ENCODE results near the gene TEX36.
"Not testable (repeated sequence)": the region's sequence is repeated elsewhere in the genome, so short reads cannot be mapped to it uniquely, and the experiment has no call there.

TEX36 gene, protein sequence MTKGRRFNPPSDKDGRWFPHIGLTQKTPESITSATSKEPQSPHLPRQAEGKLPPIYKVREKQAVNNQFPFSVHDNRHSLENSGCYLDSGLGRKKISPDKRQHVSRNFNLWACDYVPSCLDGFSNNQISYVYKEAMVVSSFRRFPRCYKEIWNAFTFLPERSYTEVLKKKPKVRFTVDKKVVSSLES

DNA sequence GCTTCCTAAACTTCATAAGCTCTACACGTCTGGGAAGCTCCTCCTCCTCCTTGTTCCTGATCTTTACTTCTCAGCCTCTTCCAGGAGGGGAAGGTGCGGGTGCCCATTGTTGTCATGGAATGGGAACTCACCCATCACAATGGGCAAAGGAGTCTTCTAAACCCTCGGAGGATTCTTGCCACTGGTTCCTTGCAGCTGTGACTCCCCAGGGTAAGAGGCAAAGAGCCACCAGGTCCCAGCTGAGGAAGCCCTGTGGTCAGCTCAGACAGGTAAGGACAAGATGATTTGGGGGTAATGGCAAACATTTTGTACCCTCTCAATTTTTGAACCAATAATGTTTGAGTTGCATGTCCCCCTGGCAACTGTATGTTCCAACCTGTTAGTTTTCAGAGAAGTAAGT is at the start of gene TEX36:
TSS of gene TEX36 (minus strand) at position 101 of the 400 bp plus-strand sequence. CDS start 174 bp downstream, outside the sequence.
- DNase-seq (ENCODE audit: low spot score), result no peak

DNA sequence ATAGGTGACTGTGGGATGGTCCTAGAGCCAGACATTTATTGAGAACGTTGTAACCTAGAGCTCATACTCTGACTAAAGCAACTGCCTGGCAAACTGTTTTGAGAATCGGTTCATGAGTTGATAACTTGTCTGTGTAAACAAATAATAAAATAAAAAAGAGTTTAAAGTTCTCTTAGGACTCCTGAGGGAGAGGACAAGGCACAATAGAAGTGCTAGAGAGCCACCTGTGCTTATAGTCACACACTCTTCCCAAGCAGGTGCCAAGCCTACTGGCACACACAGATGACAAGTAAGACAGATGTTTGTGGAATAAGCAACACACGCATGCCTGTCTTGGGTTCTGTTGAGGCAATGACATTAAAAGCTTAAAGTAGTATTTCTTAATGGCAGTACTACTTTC is 44.5 kb upstream of the TEX36 start:
- DNase-seq (ENCODE audit: low spot score), result no peak

DNA sequence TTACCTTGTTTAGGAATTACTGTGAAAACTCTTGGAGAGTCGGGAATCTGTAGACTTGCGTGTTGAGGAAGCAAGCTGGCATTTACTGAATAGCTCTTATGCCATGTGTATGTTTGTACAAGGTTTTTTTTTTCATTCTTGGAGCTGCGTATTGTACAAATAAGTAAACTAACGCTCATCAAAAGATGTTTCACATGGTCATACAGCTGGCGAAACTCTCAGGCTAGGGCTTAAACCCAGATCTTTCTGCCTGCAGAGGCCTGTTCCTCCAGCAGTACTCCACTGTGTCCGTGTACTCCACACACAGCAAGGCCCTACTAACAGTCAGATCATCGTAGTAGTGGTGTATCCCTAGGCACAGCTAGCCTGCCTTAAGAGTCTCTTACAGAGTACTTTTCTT is 44.0 kb upstream of the TEX36 start:
- no peak for DNase-seq (ENCODE audit: low spot score)

DNA sequence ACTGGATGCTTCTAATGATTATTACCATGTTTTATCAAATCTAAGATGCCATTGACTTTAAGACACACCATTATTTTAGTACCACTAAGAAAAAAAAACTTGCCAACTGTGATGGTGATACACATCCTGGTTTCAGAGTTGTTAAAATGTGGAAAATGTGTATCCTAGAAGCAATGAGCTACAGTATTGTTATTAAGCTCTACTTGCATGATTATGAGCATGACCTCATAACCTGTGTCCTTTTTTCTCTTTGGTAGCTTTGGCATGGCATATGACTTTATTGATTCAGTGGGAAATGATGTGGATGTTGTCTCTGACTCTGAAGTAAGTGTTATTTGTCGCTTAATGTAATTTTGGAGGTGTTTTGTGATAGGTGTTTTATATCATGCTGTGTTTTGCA is 39.8 kb upstream of the TEX36 start:
- no peak for DNase-seq (ENCODE audit: low spot score)

DNA sequence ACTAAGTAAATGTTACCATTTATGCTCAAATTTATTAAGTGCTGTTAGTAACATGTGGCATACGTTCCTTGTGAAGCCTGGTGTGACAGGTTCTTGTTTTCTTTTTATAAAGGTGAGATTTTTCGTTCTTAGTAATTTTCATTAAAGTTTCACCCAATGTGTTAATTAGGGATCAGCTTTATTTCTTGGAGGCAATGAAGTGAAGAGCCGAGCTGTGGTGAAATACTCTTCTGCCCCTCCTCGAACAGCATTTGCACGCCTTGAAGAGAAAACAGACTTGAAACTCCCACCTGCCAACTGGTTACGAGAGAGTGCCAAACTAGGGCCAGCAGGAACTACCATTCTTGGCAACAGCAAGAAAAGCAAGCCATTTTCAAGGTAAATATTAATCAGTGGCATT is 38.1 kb upstream of the TEX36 start:
- DNase-seq (ENCODE audit: low spot score), result peak; percentile 70

DNA sequence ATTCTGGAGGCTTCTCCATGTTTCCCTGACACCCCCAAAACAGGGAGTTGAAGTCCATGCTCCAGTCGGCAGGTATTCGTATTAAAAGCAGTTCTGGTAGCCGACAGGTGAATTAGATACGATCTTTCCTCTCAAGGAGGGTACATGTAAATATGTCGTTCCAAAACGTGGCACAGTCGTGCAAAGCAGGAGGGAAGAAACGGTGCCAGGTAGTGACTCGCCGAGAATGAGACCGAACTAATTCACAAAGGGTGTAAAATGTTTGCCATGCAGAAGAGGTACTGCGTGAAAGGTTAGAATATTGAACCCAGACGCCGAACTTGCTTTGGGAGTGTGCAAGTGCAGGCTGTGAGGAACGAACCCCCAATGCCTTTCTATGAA is 37.0 kb upstream of the TEX36 start:
- DNase-seq (ENCODE audit: low spot score), result peak; percentile 45

DNA sequence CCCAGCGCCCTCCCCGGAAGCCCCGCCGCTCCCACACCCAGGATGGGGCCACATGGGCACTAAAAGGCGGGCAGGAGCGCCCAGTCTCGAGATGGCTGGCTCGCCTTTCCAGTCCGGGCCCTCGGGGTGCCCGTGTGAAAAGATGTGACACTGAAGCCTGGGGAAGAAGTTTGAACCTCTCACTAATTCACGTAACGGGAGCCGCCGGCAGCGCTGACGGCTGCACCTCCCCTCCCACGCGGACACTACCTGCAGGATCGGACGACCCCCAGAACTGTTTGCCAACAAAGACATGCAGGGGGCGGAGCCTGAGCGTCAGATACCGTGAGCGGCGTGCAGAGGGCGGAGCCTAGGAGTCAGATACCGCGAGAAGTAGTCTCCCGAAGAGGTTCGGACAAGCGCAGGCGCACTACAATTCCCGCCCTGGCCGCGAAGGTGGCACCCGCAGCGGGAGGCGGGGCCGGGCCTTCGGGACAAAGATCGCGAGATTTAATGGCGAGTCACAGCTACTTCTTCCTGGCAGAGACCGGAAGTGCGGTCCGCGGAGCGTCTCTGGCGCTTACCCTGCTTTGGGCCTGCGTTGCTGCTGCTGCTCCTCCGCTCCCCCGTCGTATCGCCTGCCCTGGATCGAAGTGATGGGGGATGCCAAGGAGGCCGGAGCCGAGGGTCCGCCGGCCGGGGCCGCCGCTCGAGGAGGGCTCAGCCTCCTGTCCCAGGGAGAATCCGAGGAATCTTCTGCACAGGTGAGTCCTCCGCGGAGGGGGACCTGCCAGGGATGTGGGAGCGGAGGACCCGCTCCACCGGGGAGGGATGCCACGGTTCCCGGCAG is 36.4 kb upstream of the TEX36 start, which contains the start of gene EDRF1:
TSS of gene EDRF1 (plus strand) at position 537 of the 829 bp plus-strand sequence. CDS start at position 636, 99 bp downstream.
- DNase-seq (ENCODE audit: low spot score), result peak; percentile 99

DNA sequence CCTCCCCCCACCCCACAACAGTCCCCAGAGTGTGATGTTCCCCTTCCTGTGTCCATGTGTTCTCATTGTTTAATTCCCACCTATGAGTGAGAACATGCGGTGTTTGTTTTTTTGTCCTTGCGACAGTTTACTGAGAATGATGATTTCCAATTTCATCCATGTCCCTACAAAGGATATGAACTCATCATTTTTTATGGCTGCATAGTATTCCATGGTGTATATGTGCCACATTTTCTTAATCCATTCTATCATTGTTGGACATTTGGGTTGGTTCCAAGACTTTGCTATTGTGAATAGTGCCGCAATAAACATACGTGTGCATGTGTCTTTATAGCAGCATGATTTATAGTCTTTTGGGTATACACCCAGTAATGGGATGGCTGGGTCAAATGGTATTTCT is 31.8 kb upstream of the TEX36 start:
- DNase-seq (ENCODE audit: low spot score), result not testable (repeated sequence)

DNA sequence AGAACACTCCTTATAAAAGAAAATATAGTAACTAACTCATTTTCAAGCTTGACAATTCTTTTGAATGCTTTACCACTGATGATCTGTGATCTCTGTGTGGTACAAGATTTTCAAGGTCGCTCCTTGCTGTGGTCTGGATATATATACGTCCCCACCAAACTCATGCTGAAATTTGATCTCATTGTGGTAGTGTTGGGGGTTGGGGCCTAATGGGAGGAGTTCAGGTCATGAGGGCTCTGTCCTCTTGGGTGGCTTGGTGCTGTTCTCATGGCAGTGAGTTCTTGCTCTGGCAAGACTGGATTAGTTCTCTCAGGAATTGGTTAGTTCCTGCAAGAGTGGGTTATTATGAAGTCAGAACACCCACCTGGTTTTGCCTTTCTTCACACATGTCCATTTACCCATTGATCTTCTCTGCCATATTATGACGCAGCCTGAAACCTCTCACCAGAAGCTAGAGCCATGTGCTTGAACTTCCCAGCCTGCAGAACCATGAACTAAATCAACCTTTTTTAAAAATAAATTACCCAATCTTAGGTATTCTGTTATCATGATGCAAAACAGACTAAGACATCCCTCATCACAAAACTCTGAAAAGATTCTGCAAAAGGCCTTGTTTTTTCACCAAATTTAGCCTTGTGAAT is 28.3 kb upstream of the TEX36 start:
- DNase-seq (ENCODE audit: low spot score), result no peak

DNA sequence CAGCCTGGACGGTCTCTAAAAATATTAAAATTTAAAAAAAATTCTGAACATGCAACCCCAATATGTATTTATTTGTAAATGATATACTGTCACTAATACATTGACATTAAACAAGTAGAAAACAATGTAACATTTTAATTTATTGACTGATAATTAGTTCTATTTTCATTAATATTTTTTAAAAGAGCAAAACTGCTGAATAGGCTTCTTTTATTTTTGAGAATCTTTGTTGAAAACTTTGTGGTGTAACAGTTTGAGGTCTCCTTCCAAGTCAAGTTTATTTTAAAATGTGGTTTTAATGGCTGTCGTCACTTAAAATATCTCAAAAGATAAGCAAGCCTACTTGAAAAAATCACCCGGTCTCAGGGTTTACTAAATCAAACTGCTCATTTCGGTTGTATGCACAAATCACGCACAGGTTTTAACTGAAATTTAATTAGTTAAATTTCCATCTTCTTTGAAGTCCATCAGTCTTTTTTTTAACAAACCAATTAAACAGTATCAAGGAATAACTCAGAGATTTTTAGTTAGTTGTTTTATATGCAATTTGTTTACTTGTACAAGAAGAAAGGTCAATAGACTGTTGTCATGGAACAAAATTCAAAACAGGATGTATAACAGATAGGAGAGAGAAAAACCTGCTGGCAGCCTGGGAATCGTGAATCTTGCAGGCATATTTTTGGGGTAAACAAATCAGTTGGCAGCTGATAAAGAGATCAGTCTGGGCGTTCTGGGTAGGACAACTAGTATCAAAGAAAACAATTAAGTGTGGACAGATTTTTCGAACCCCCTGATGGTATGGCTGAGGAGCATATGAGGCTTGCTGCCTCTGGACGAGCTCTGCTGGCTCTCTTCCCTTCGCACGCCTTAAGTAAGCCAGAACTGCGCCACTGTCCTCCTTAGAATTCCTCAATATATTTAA is 26.9 kb upstream of the TEX36 start:
- DNase-seq (ENCODE audit: low spot score), result no peak

DNA sequence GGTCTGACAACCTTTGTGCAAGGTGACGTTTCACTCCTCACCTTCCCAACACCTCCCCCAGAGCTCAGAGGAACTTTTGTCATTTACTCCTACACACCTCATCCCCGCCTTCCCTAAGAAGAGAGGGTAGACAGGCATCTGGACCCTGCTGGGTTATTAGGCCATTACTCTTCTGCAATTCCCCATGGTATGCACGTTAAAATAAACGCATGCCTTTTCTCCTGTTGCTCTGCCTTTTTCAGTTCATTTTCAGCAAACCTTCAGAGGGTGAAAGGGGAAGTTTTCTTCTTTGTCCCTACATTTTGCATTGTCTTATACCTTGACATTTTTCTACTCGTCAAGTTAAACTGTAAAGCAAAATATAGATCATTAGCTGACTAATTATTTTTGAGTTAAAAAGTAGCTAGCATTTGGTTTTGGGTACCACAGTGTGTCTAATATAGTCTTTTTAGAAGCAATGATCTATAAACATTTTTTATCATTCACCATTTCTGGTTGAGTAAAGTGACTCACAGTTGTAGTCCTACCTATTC is 26.1 kb upstream of the TEX36 start:
- DNase-seq (ENCODE audit: low spot score), result no peak

DNA sequence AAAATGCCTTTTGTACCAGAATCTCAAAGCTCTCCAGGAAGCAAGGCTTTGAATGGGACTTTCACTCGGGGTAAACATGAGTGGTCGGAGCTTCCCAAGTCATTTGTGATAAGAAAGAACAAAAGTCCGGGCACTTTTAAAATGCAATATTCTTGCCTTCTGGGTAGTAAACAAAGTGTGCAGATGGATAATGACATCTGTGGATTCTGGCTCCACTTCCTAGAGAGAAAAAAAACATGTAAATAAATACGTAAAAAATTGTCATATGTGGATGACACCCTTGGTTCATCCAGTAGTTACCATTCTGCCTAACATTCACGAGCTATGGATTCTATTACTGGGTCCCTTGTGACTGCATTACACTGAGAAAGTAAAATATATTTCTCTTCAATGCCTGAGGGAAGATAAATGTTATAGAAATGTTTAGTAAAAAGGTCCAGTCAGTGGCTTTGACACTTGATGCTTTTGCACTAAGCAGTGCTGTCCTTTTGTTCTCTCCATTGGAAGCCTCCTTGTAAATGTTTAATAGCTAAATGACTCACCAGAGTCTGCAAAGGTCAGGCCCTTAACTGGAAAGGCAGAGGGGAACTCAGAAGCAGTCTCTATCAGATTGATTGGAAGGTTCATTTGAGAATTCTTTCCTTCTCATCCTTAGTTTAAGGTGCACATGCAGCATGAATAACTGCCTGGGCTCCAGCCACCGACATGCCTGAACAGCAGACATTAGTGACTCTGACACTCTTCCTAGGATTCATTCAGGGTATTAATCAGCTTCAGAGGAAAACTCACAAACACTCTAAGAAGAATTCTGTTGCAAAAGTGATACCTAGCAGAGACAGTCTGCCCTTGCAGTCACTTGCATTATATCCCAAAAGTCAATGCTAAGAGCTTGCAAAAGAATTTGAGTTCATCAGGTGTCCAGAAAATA is 24.8 kb upstream of the TEX36 start:
- no peak for DNase-seq (ENCODE audit: low spot score)

DNA sequence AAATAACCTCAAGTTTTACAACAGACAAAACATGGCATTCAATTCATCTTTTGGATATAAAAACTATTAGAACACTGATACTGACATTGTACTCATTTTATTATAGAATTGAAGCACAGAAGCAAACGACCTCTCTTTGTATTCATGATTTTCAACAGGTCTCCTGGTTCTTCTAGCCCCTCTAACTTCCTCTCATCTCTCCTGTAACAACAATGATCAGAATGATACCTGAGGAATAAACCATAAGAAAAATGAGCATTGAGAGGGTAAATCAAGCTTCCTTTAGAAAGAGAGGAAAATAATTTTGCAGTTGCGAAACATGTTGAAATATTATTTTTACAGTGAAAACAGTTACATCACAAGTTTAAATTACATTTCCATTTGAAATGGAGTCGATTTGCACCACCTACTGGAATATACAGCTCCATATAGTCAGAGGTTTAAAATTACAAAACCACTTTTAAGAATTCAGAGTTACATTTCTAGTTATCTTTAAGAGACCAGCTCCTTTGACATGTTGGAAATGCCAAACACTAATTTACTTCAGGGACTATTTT is 17.5 kb upstream of the TEX36 start:
- DNase-seq (ENCODE audit: low spot score), result no peak

DNA sequence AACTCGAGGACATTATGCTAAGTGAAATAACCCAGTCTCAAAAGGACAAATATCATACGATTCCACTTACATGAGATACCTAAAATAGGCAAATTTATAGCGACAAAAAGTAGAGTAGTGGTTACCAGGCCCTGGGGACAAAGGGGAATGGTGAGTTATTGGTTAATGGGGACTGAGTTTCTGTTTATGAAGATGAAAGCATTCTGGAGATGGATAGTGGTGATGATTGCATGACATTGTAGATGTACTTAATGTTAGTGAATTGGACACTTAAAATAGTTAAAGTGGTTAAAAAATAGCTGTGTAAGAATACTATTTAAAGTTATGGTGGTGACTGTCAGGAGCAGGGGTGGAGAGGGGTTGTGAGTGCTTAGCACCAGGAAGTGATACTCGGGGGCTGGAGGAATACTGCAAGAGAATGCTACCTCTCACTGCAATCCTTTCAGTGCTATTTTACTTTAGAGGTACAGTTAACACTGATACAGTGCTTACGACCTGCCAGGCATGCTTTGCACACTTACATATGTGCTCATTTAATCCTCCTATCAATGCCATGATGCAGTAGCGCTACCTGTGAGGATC is 16.7 kb upstream of the TEX36 start:
- DNase-seq (ENCODE audit: low spot score), result no peak

DNA sequence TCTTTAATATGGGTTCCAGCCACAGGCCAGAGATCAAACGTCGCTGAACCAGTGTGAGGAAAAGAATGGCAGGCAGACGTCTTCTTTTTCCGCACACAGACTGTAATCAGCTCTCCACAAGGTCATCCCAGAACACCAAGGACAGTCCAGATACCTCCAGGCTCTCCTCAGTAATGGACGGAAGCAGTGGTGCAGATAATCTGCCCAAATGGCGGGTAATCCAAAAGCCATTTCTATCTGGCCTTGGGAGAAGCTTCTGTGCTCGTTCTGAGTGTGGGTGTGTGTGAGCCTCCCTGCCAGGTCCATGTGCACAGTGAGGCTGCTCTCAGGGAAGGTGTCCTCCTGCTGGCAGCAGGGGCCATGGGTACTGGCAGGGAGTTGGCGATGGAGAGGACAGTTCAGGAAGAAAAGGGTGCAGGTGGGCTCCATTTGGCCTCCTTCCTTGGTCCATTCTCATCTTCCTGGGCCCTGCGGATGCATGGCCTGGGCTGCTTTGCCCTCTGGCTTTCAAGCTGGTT is 15.6 kb upstream of the TEX36 start:
- no peak for DNase-seq (ENCODE audit: low spot score)

DNA sequence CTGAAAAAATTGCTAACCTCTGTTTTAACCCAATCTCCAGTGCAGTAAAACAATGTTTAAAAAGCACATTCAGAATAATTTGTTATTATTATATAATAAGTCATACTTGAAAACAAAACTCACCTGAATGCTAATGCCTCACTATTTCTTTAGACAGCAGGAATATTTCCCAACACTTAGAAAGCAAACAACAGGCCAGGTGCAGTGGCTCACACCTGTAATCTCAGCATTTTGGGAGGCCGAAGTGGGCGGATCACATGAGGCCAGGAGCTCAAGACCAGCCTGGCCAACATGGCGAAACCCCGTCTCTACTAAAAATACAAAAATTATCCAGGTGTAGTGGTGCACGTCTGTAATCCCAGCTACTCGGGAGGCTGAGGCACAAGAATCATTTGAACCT is 13.9 kb upstream of the TEX36 start:
- DNase-seq (ENCODE audit: low spot score), result not testable (repeated sequence)

DNA sequence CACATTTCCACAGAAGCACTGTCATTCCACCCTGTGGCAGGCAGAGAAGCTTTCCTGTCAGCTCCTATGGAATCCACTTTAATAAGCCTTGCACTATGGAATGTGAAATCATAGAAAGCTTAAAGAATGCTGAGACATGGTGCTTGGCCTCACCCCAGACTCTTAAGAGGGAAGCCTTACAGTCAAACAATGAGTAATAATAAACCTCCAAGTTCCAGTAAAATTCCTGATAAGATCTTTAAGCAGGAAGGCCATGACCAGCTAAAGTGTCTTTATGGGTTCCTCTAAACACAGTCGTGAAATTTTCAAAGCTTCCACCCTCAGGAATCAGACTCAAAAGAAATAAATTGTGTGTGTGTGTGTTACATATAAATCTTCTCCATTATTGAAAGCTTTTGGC is 11.9 kb upstream of the TEX36 start:
- DNase-seq (ENCODE audit: low spot score), result no peak

DNA sequence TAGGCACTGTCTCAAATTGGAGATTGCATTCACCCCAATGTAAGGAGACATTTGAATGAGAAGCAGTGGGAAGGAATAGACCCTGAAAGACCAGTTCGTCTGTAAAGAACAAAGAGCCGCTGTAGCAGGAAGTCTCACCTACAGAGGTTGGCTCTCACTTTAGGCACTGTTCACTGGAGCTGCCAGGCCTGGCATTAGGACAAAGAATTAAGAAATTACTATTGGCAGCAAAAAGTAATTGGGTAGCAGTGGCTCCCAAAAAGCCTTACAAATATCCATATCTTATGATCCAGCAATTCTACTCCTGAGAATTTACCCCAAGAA is 10.5 kb upstream of the TEX36 start:
- no peak for DNase-seq (ENCODE audit: low spot score)

DNA sequence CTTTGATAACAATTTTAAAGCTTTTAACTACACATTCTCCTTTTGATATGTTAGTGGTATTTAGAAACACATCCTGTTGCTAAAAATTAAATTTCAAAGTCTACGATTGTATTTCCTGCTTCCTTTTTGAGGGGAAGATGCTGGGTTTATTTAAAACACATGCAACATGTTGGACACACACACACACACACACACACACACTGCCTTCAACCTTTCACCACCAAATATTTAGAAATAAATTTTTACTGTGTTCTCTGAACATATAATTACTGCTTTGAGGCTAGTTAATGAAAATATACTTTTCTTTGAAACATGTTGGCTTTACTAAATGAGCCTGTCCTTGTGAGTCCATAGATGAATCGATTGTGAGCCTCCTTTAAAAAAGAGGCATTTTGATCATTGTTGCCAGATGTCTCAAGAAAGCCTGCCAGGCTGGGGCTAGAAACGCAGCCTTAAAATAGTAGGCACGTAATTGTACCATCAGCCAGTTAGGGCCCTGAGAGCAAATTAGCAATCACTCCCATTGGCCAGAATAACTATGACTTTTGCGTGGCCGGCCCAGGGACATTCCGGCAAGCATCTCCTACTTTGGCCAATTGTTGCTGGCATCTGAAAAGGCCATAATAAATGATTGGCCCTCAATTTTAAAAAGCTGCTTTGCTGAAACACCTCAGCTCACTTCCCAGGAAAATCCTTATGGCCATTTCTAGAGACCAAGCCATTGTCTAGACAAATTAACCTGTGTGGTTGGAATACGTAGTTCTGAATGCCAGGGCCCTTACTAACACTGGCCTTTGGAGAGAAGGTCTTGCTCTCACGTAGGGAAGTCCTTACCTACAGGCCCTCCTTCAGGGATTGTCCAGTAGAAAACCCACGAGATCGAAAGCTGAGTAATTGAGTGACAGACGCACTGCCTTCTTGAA is 9.9 kb upstream of the TEX36 start:
- DNase-seq (ENCODE audit: low spot score), result no peak

Measured in NAMALWA (cell line).